K562 (cell line): Measurements from ENCODE around the gene CACNA2D3. TPM values are rescaled to one million over a fixed set of nuclear protein-coding genes. Genes with fewer than 3 reads are reported as not detected.

Experiments
- ATAC-seq: fragments of 200-7000 bp; cut with Tn5 transposase; 3 replicates; pipeline ENCODE4 v1.9.1; 2020; ENCODE audit warnings: moderate library complexity
- BruUV-seq: library from RNA; stranded (reverse); fragments of 400-500 nt; replicated peaks from 2 replicates; lab custom pipeline; 2021; lab: Mats Ljungman, UMichigan
- CTCF ChIA-PET: fragments of 300-600 bp; formaldehyde crosslinking; extraction: SDS; loops from one replicate; lab custom pipeline; 2021; ENCODE audit warnings: low intra/inter-chr PET ratio; lab: Yijun Ruan, JAX
- POLR2A ChIA-PET: fragments of 300-600, 350-650 bp; sonication (Branson Sonifier 250); formaldehyde crosslinking; extraction: SDS; loops from one replicate; lab custom pipeline; 2021; ENCODE audit warnings: antibody characterized with exemption, inconsistent platforms; lab: Yijun Ruan, JAX
- DNase-seq, 4 experiments: peaks; one replicate each; pipeline versions ENCODE4 v3.0.0 to v3.0.0-alpha.2; 2011 to 2018; ENCODE audit warnings: low spot score in 3 of 4, mixed read lengths in 3 of 4; ENCODE audit errors: extremely low read depth in 1 of 4
- FAIRE-seq: peaks from 2 replicates; lab custom pipeline; 2011; peaks lifted over from hg19 to GRCh38; lab: Jason Lieb, UNC
- H2AFZ ChIP-seq: 2 replicates; pipeline ENCODE4 v1.6.0; 2011; ENCODE audit warnings: low read depth, low read length, control low read depth, inconsistent platforms
- H3K27ac ChIP-seq: fragments of 200-600 bp; 3 replicates; pipeline ENCODE4 v1.8.0; 2011; ENCODE audit warnings: low read depth, mild to moderate bottlenecking, control low read depth, inconsistent platforms, low read length, moderate library complexity, mixed read lengths; ENCODE audit errors: extremely low read depth
- H3K27me3 ChIP-seq, 2 experiments: fragments of 300-600 bp in 1 of 2; 2 replicates in 1 of 2; 3 replicates in 1 of 2; pipeline versions ENCODE4 v1.6.0 to v1.8.0; 2011; ENCODE audit warnings: inconsistent platforms in 2 of 2, low read length in 2 of 2, mild to moderate bottlenecking in 1 of 2, mixed read lengths in 1 of 2, moderate library complexity in 1 of 2; ENCODE audit not compliant: control insufficient read depth in 2 of 2, insufficient read depth in 2 of 2
- H3K36me3 ChIP-seq: fragments of 300-600 bp; 3 replicates; pipeline ENCODE4 v1.8.0; 2011; ENCODE audit warnings: mild to moderate bottlenecking, low read length, inconsistent platforms; ENCODE audit not compliant: control insufficient read depth, insufficient read depth
- H3K4me1 ChIP-seq, 2 experiments: fragments of 200-600 bp in 1 of 2; replicated peaks in 1 of 2; 2 replicates in 1 of 2; 3 replicates in 1 of 2; pipeline versions ENCODE4 v1.5.1 to v1.8.0; 2011; ENCODE audit warnings: inconsistent platforms in 2 of 2, low read length in 2 of 2, mild to moderate bottlenecking in 1 of 2, mixed read lengths in 1 of 2, moderate library complexity in 1 of 2; ENCODE audit not compliant: control insufficient read depth in 2 of 2, insufficient read depth in 2 of 2
- H3K4me2 ChIP-seq: 2 replicates; pipeline ENCODE4 v1.6.1; 2011; ENCODE audit warnings: low read length, control low read depth, inconsistent platforms, mixed read lengths; ENCODE audit not compliant: insufficient read depth
- H3K4me3 ChIP-seq: fragments of 200-600 bp; sonication (generic), shearing (Covaris generic); 2 replicates; pipeline ENCODE4 v1.5.1; 2016; ENCODE audit warnings: control low read depth, inconsistent platforms
- H3K79me2 ChIP-seq: fragments of 200-600 bp; 3 replicates; pipeline ENCODE4 v1.8.0; 2011; ENCODE audit warnings: low read length, inconsistent platforms; ENCODE audit not compliant: control insufficient read depth, insufficient read depth
- H3K9ac ChIP-seq, 2 experiments: 2 replicates each; pipeline versions ENCODE4 v1.6.0 to v1.6.1; 2011; ENCODE audit warnings: low read depth in 2 of 2, low read length in 2 of 2, control low read depth in 1 of 2, inconsistent platforms in 1 of 2, mild to moderate bottlenecking in 1 of 2, mixed read lengths in 1 of 2; ENCODE audit not compliant: insufficient read depth in 1 of 2
- H3K9me1 ChIP-seq: one replicate; pipeline ENCODE4 v1.6.0; 2011; ENCODE audit warnings: inconsistent platforms, mild to moderate bottlenecking, low read length, moderate library complexity; ENCODE audit not compliant: control insufficient read depth, insufficient read depth
- H3K9me3 ChIP-seq: replicated peaks from 2 replicates; pipeline ENCODE4 v1.5.1; 2011; ENCODE audit warnings: low read depth, low read length, inconsistent platforms; ENCODE audit not compliant: control insufficient read depth, insufficient read depth
- H4K20me1 ChIP-seq: replicated peaks from 2 replicates; pipeline ENCODE4 v1.6.1; 2011; ENCODE audit warnings: low read length, inconsistent platforms, mixed read lengths; ENCODE audit not compliant: control insufficient read depth, insufficient read depth
- BHLHE40 ChIP-seq: IDR thresholded peaks from 2 replicates; pipeline ENCODE4 v1.6.1; 2011; ENCODE audit warnings: low read length, improper control_type of control experiment
- EP400 ChIP-seq: fragments of 450-650 bp; IDR thresholded peaks from 2 replicates; pipeline ENCODE4 v1.6.1; 2017; ENCODE audit warnings: antibody characterized with exemption, mild to moderate bottlenecking, moderate library complexity
- PTTG1 ChIP-seq: fragments of 450-650 bp; IDR thresholded peaks from 2 replicates; pipeline ENCODE4 v1.6.1; 2016; ENCODE audit warnings: low read depth, mild to moderate bottlenecking, missing genetic modification characterization, missing compliant biosample characterization
- RNF2 ChIP-seq: sonication (generic); IDR thresholded peaks from 2 replicates; pipeline ENCODE4 v1.6.1; 2016
- SMARCB1 ChIP-seq: IDR thresholded peaks from 2 replicates; pipeline ENCODE4 v1.6.1; 2011; ENCODE audit warnings: improper control_type of control experiment, low read depth; ENCODE audit not compliant: insufficient read length
- STAT5A ChIP-seq: IDR thresholded peaks from 2 replicates; pipeline ENCODE4 v1.6.1; 2012; ENCODE audit warnings: low read length, inconsistent platforms, borderline replicate concordance
- TSC22D4 ChIP-seq: fragments of 450-650 bp; IDR thresholded peaks from 2 replicates; pipeline ENCODE4 v1.6.1; 2016; ENCODE audit warnings: missing genetic modification characterization, missing biosample characterization, control low read depth
- ZEB2 ChIP-seq: fragments of 450-650 bp; IDR thresholded peaks from 2 replicates; pipeline ENCODE4 v1.6.1; 2016
- in situ Hi-C: fragments of 300-500 bp; cut with MboI; formaldehyde crosslinking; loops from 4 replicates; pipeline ENCODE4 v1.15.0; 2018; ENCODE audit warnings: inconsistent platforms, mixed read lengths
- intact Hi-C: fragments of 100-400 bp; cut with micrococcal nuclease; formaldehyde crosslinking; loops from 2 replicates; pipeline ENCODE4 v1.14.2; 2022
- polyA plus RNA-seq, 8 experiments: library from polyadenylated mRNA; depleted of rRNA in 4 of 8; stranded (reverse) in 5 of 8; unstranded in 3 of 8; fragments of >200 nt; fragmentation: Nextera tagmentation in 2 of 8; fragmentation: Illumina TruSeq in 1 of 8; extraction: Ambion mirVana in 2 of 8; extraction: Trizol in 1 of 8; gene quantifications; 2 replicates each; pipeline versions ENCODE4 v1.2.1 to v1.2.3, GENCODE V29; 2011 to 2014; ENCODE audit warnings: inconsistent platforms in 1 of 8, missing spikeins in 1 of 8
- total RNA-seq, 7 experiments: library from RNA; depleted of rRNA in 6 of 7; stranded (reverse); fragments of >200 nt in 6 of 7; fragmentation: Illumina TruSeq in 2 of 7; extraction: Trizol in 2 of 7; gene quantifications; 2 replicates each; pipeline versions ENCODE4 v1.2.1 to v1.2.3, GENCODE V29; 2011 to 2021; ENCODE audit warnings: low replicate concordance in 1 of 7
- TF ChIP-seq, protein P1 (sequence below): IDR thresholded peaks from 2 replicates; pipeline ENCODE4 v1.6.1; 2011; ENCODE audit not compliant: insufficient read length; ENCODE audit errors: extremely low read depth
- TF ChIP-seq, protein P2 (sequence below): sonication (generic); formaldehyde crosslinking; IDR thresholded peaks from 2 replicates; pipeline ENCODE4 v1.9.0; 2022; ENCODE audit warnings: mild to moderate bottlenecking, missing genetic modification reagents

Gene CACNA2D3
- total and polyA plus RNA-seq, 9 of the 15 experiments (the other 6 are each of a cell fraction or from before 2014, with no cell fraction given), result 0.01 TPM; not detected in 8

GRCh38 chr3:55000546-55000945, 878.2 kb downstream of the CACNA2D3 start:
- Histone ChIP-seq H3K4me3 (no peak overlapping the region), H3K27me3 (no peaks in the 10 kb centered on the region), H3K36me3 (no peaks in the 10 kb centered on the region), H3K4me1 (no peaks in the 10 kb centered on the region), H3K4me2 (no peak overlapping the region), H3K9me1 (no peaks in the 10 kb centered on the region), H3K79me2 (no peaks in the 10 kb centered on the region), H3K27ac (no peak overlapping the region), H4K20me1 (no peaks in the 10 kb centered on the region), H3K9ac (no peak overlapping the region), H2AFZ (no peak overlapping the region), H3K9me3 (no peaks in the 10 kb centered on the region)
- TF ChIP-seq PTTG1 (tag) (no peak), ZEB2 (no peak), TSC22D4 (tag) (no peak), EP400 (no peak), RNF2 (no peak), SMARCB1 (no peak), STAT5A (no peak), BHLHE40 (no peak)
- TF ChIP-seq, protein P1, sequence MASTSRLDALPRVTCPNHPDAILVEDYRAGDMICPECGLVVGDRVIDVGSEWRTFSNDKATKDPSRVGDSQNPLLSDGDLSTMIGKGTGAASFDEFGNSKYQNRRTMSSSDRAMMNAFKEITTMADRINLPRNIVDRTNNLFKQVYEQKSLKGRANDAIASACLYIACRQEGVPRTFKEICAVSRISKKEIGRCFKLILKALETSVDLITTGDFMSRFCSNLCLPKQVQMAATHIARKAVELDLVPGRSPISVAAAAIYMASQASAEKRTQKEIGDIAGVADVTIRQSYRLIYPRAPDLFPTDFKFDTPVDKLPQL, result no peak
- TF ChIP-seq, protein P2, sequence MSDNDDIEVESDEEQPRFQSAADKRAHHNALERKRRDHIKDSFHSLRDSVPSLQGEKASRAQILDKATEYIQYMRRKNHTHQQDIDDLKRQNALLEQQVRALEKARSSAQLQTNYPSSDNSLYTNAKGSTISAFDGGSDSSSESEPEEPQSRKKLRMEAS (CRISPR knock-in tag), result no peak
- ATAC-seq (no peak), FAIRE-seq (no peak), DNase-seq (no peak)
- no TSS peak for BruUV-seq
- intact Hi-C loops (no loop called here), in situ Hi-C loops (no loop called here)
- CTCF ChIA-PET, result no interaction called here
- POLR2A ChIA-PET, result no interaction called here
